Measurements from ENCODE around the gene NUP93.

The NUP93 gene

GRCh38 chr16:56894331-56894917 lies 164.5 kb downstream of the NUP93 start:
- DNase-seq (ENCODE audit: low read depth): no peak

DNA sequence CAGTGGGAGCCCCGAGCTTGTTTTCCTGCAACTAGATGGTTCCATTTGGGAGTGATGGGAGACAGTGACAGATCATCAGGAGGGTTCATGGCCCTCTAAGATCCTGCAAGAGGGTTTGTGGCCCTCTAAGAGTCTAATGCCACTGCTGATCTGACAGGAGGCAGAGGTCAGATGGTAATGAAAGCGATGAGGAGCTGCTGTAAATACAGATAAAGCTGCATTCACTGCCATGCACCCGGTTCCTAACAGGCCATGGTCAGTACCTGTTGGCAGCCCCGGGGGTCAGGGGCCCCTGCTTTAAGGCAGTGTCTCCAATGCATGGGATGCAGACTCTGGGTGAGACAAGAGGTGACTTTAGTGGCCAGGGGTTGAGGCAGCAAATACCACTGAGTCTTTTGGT lies 165.9 kb downstream of the NUP93 start:
- no peak for DNase-seq (ENCODE audit: low read depth)

GRCh38 chr16:56896244-56896643 lies 166.3 kb downstream of the NUP93 start:
- no peak for DNase-seq (ENCODE audit: low read depth)

GRCh38 chr16:56897026-56897799 lies 167.3 kb downstream of the NUP93 start:
- DNase-seq (ENCODE audit: low read depth): no peak

- DNase-seq (ENCODE audit: low read depth): no peak
These were observed 168.9 kb downstream of the NUP93 start for GRCh38 chr16:56898847-56899246.

All from T follicular helper cell (primary cell).